CD4-positive, alpha-beta T cell treated with Interferon alpha-2 for 1 hour (primary cell): Measurements from ENCODE around the gene EXD3.

ENCODE experiments used
- DNase-seq, 2 donors: peaks; one replicate each; pipeline ENCODE4 v3.0.0-alpha.2; 2020 to 2022

Gene EXD3

GRCh38 chr9:137375321-137376058 is 47.5 kb downstream of the EXD3 start:
- DNase-seq: no peak

DNA sequence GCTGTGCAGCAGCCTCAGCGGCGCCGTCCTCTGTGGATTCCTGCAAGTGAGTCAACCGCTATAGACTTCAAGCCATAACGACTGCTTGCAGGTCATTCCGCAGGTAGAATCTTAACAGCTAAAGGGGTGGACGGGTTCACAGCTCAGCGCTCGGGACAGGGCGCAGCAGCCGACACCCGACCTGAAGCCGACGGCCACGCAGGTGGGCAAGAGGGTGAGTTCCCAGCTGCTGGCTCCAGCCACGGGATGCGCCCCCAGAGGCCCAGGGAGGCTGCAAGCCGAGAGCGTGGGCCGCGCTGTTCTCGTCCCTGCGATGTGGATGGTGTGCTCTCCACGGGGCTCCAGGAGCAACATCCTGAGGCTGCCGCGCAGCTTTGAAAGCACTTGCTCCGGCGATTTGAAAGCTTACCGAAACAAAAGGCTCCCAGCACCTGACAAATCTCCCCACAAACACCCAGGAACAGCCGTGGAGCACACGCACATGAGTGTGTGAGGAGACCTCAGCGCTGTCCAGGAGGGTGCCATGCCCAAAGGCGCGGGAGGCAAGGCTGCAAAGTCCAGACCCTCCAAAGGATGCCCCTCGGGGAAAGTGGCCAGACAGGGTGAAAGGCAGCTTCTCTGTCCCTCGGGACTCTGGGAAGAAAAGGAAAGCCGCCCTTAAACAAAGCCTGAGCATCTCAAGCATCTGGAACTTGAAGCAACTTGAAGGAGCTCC is 48.7 kb downstream of the EXD3 start:
- DNase-seq: no peak

DNA sequence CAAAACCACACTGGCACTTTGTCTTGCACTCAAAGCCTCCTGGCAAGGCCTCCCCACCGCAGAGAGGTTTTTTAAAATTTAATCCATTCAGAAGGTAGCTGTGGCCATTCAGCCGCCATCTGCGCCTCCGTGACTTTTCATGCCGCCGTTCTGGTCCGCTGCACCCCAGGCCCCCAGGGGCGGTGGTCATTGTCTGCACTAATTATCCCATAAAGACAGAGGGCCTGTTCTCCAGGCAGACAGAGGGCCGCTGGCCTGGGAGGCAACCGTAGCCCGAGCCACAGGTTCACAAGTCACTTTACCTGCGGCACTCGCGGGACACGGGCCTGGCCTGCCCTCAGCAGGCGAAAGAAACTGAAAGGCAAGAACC is 49.4 kb downstream of the EXD3 start:
- no peak for DNase-seq

- no peak for DNase-seq
These were observed 50.0 kb downstream of the EXD3 start for GRCh38 chr9:137372693-137373610.

DNA sequence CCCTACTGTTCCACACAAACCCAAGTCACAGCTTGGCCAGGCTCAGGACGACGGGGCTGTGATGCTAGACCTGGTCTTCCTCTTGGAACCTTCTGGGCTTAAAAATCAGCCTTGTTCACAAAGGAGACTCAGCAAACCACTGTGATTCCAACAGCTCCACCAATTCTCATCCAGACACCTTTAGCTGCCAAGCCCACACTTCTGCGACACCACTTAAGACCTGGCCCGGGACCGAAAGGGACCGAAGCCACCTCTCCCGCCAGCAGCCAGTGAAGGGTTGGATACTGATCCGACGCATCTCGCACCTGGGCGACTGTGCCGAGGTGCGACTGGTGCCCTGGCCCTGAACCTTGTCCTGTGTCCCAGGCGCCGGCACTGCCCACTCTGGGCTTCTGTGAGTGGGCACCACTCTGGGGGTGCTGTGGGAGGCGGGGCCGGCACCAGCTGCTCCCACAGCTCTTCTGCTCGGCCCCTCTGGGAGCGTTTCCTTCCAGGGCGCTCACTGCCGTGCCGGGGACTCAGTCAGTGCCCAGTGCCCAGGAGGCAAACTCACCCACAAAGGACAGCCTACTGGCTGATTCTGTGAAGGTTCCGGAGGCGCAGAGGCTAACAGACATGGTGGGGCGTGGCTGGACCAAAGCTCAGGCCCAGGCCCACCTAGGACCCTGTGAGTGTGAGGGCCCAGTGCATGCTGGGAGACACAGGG is 50.9 kb downstream of the EXD3 start:
- no peak for DNase-seq

GRCh38 chr9:137371521-137371941 is 51.4 kb downstream of the EXD3 start:
- no peak for DNase-seq

- no peak for DNase-seq
These were observed 52.0 kb downstream of the EXD3 start for GRCh38 chr9:137370865-137371520.

- no peak for DNase-seq
These were observed 52.8 kb downstream of the EXD3 start for GRCh38 chr9:137369911-137370764.

- DNase-seq: no peak
These were observed 53.7 kb downstream of the EXD3 start for GRCh38 chr9:137369061-137369787.

DNA sequence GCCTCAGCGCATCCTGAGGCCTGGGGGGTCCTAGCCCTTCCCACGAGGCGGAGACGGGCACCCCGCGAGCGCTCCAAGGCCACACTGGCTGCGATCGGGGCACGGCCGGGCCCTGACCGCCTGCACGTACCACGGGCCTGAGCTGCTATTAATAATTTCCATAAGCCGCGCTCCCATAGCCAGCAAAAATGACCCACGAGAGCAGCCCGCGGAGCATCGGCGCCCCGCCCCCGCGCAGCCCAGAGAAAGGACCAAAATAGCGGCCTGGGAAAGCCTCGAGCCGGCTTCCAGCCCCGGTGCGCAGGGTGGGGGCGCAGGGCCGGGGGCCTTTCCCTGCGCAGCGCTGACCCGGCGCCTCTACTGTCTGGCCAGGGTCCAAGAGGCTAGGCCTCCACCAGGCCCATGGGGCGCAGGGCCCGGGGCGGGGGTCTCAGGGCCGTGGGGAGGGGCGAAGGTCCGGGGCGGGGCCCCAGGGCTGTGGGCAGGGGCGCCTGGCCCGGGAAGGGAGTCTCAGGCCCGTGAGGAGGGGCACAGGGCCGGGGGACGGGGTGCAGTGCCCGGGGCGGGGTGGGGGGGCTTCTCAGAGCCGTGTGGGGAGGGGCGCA is 54.4 kb downstream of the EXD3 start:
- no peak for DNase-seq

GRCh38 chr9:137367506-137368430 is 55.2 kb downstream of the EXD3 start:
- DNase-seq: no peak

GRCh38 chr9:137366891-137367381 is 56.0 kb downstream of the EXD3 start:
- DNase-seq: no peak

- DNase-seq: no peak
These were observed 56.5 kb downstream of the EXD3 start for GRCh38 chr9:137366445-137366810.

DNA sequence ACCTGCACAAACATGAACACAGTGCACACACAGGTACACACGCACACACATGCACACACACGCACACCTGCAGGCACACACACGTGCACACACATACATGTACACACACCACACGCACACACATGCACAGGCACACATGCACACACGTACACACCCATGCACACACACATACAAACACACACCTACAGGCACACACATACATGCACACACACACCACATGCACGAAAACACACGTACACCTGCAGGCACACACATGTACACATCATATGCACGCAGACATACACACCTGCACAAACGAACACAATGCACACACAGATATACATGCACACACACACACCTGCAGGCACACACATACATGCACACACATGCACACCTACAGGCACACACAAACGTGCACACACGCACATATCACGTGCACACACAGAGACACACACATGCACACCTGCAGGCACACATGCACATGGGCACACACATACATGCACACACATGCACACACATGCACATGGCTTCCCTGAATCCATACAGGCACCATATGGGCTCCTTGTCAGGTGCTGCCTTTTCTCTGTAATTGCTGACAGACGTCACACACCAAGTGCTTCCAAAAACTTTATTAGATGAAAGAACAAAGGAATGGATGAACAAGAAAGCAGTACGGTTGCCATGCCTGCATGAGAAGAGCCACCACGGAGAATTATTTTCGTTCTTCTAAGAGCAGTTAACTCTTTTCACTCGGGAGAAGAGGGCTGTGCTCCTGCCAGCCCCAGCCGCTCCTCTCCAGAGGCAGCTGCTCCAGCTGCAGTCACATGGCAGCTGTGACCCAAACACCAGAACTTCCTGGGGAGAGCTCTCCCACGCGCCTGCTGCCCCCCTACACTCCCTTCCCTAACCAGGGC is 57.2 kb downstream of the EXD3 start:
- no peak for DNase-seq

- no peak for DNase-seq
These were observed 57.9 kb downstream of the EXD3 start for GRCh38 chr9:137365056-137365455.

DNA sequence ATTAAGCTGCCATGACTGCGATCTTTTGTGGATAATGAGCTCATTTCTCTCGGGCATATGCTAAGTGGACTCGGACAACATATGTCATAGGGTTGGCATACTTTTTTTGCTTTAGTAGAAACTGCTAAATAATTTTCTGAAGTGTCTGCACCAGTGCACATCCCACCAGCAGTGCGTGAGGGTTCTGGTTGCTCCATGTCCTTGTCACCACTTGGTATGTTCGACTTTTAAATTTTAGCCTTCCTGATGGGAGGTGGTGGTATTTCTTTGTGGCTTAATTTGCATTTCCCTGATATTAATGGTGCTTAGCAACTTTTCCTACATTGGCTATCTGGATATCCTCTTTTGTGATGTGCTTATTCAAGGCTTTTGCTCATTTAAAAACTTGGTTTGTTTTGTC is 63.1 kb downstream of the EXD3 start:
- DNase-seq: no peak

- no peak for DNase-seq
These were observed 64.8 kb downstream of the EXD3 start for GRCh38 chr9:137358126-137358525.

DNA sequence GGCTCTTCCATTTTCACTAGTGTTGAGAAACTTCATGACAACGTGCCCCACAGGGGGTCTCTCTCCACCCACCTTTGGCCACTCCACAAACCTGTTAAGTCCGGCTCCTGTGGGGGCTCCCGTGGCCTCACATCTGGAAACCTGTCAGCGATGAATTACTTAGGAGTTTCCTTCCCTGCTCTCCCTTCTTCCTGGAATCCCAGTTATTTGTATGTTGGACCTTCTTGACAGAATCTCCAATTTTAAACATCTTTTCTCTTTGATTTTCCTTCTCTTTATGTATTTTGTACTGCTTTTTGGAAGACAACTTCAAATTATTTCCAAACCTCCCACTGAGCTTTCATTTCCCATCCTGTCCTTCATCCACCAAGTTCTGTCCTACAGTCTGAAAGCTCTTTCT is 65.8 kb downstream of the EXD3 start:
- no peak for DNase-seq
